DMS114 treated with DMSO at 0.1 percent for 48 hours (cell line): ENCODE measurements around the gene RNU11.
"Not testable (repeated sequence)": the region's sequence is repeated elsewhere in the genome, so short reads cannot be mapped to it uniquely, and the experiment has no call there.

Experiments
- DNase-seq: peaks from one replicate; lab custom pipeline; 2025; ENCODE audit not compliant: unreplicated experiment; lab: John Stamatoyannopoulos, UW

RNU11 gene

DNA sequence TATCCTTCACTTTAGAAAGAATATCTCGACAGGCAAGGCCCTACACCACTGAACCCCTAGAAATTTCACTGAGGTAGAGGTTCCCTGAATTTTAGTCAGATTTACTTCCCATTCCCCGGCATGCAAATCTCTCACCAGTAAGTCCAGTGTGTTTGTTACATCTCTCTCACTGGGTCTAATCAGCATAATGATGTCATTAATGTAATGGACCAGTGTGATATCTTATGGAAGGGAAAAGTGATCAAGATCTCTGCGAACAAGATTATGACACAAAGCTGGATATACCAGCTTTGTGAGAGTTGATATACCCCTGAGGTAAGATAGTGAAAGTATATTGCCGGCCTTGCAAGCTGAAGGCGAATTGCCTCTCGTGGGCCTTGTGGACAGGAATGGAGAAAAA, 7.9 kb downstream of the RNU11 start:
- no peak for DNase-seq

DNA sequence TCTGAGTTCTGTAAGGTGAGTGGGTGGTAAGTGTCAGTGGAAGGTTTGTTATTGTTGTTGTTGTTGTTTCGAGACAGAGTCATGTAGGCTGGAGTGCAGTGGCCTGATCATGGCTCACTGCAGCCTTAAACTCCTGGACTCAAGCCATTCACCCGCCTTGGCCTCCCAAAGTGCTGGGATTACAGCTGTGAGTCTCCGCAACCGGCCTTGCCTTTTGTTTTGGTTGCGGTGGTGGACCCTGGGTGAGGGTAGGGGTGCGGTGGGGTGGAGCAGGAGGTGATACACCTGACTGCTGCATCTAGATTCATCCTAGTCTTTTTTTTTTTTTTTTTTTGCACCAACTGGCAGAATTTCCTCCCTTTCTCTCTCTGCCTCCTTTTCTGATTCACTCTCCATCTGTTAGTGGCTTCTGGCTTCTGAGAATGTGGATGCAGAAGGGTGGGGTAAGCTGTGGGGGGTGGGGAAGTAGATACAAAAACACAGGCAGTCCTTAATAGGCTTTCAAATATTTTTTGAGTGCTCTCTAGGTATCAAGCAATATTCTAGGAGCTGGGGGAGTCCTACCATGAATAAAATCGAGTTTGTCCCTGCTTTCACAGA, 15.6 kb downstream of the RNU11 start:
- DNase-seq = no peak

DNA sequence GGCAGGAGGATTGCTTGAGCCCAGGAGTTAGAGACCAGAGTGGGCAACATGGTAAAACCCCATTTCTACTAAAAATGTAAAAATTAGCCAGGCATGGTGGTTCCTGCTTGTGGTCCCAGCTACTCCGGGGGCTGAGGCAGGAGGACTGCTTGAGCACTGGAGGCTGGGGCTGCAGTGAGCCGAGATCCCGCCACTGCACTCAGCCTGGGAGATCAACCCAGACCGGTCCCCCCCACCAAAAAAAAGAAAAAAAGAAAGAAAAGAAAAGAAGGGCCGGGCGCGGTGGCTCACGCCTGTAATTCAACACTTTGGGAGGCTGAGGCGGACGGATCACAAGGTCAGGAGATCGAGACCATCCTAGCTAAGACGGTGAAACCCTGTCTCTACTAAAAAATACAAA, 18.4 kb downstream of the RNU11 start:
- no peak for DNase-seq

DNA sequence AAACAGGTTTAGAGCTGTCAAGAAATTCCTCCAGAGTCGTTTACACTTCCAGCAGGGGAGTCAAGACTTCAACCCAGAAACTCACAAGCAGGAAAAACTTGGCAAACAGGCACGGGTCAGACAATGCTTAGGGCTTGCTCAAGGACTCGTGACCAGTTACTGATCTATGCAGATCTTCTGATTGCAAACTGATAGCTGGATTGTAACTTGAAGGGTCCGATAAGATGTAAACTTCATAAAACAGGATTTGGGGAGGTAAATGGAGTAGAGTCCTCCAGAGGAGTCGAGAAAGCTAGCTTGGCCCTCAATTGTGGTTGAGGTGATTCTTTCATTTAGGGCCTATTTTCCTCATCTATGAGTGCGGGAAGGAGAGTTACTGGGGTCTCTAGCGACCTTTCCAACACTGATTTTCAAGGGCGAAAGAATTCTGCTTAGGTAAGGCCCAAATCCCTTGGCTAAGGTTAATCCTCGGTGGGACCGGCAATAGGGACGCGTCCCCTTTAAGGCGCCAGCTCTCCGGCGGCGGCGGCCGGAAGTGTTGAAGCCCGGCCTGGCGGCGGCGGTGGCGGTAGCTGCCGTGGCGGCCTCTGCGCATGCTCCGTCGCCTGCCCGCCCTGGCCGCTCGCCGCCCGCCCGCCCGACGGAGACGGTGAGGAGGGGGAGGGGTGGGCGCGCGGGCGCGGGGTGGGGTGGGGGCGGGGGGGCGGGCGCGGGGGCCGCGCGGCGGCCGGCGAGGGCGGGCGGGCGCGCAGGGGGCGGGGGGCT, 20.0 kb downstream of the RNU11 start, which contains the start of gene GMEB1:
GMEB1 (plus strand) TSS at position 594 of the 765 bp plus-strand sequence. CDS start 14,829 bp downstream, outside the sequence.
- peak; percentile 75 for DNase-seq

DNA sequence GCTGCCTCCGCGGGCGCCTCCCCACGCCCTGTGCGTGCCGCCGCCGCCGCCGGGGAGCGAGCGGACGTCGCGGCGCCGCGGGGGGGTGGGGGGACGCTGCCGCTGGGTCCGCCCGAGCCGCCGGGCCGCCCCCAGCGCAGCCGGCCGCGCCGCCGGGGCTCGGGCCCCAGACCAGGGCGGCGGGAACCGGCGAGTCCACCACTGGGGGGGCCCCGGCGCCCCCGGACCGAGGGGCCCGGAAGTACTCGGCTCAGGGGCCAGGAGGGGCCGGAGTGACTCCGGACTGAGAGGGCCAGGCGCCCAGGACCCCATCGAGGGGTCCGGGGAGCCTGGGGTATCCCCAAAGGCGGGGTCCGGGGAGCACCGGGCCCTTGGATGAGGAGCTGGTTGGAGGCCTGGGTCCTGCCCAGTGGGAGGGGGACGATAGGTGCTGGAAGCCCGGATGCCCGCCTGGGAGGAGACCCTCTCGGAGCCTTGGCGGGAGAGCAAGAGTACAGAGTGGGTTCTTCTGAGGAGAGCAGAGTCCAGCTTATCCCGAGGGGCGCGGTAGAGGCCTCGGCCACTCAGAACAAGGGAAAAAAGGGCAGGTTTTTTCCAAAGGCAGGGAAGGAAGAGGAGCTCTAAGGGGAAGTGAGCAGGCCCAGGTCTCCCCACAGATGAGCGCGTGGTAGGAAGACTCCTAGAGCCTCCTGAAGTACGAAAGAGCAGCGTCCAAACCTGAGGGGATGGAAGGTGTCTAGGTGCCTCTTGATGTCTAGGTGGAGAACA, 20.7 kb downstream of the RNU11 start:
- no peak for DNase-seq

DNA sequence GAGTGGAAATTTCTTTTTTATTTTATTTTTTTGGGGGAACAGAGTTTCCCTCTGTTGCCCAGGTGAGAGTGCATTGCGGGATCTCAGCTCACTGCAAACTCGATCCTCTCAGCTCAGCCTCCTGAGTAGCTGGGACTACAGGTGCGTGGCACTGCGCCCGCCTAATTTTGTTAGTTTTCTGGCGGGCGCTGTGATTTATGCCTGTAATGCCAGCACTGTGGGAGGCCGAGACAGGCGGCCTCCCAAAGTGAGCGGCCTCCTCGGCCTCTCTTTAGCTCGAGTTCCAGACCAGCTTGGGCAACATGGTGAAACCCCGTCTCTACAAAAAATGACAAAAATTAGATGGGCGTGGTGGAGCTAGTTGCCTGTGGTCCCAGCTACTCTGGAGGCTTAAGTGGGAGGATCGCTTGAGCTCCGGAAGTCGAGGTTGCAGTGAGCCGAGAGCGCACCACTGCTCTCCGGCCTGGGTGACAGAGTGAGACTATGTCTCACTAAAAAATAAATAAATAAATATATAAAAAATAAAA, 22.9 kb downstream of the RNU11 start:
- DNase-seq = no peak

DNA sequence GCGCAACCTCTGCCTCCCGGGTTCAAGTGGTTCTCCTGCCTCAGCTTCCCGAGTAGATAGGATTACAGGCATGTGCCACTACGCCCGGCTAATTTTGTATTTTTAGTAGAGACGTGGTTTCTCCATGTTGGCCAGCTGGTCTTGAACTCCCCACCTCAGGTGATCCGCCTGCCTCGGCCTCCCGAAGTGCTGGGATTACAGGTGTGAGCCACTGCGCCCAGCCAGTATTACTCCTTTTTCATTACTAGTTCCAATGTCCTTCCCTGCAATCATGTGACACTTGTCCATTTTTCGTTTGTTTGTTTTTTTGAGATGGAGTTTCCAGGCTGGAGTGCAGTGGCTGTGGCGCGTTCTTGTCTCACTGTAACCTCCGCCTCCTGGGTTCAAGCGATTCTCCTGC, 24.6 kb downstream of the RNU11 start:
- DNase-seq = not testable (repeated sequence)

DNA sequence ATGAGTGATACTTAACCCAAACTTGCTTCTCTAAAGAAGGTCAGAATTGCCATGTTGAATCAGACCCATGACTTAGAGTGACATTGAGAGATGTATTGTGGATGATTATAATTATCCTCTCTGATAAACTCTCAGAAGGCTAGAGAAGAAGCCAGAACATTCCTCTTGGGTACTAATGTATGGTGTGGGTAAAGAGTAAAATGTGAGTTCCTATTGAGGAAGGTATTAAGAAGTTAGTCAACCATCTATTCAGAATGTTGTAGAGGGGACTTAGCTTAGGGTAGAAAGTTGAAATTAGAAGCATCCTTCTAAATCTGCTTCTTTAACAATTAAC, 27.5 kb downstream of the RNU11 start:
- no peak for DNase-seq

DNA sequence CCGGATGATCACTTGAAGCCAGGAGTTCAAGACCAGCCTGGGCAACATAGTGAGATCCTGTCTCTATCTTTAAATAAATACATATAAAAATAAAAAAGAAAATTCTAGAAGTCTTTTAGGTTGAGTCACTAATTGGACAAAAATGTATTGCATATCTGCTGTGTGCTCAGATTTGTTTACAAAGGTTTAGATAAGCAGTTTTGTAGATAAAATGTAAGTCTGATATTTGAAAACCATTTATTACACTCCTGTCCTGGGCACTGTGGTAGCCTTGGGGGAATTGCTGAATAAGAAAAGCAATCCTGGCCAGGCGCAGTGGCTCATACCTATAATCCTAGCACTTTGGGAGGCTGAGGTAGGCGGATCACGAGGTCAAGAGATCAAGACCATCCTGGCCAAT, 31.8 kb downstream of the RNU11 start:
- DNase-seq = no peak

DNA sequence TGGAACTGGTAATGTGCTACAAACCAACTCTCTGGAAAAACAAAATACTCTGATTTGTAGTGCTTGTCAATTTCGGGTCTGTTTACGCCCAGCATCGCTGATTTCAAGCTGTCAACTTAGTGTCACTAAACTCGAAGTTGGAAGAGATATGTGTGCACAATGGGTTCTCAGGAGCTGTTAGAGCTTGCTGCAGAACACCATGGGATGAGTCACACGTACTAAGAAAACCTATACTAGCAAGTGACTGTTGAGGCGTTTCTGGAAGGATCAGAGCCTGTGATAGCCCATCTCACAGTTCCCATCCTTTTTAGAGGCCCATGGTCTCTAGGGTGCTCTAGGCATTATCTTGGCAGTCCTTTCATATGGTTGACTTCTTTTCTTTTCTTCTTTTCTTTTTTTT, 34.4 kb downstream of the RNU11 start:
- DNase-seq = no peak

DNA sequence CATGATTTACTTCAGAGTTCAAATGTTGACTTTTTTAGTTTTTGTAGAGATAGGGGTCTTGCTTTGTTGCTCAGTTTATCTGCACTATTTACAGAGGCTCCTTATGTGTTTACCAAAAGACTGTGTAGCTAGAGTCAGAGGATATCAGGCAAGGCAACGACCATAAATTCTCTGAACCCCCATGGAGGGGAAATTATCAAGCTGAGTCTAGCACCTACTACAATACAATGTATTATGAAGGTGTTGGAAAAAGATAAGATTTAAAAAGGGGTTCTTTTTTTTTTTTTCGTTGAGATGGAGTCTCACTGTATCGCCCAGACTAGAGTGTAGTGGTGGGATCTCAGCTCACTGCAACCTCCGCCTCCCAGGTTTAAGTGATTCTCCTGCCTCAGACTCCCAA, 36.5 kb downstream of the RNU11 start:
- DNase-seq = no peak

DNA sequence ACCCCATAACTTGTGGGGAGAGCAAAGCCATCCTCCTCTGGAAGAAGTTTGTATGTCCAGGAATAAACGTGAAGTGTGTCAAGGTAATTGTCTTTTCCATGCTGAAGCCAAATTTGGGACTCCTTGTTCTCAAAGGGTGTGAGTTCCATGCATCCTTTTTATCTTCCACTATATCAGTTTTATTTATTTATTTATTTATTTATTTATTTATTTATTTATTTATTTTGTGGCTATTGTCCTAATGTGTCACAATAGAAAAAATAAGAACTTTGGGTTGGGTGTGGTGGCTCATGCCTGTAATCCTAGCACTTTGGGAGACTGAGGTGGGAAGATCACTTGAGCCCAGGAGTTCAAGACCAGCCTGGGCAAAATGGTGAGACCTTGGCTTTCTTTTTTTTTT, 43.2 kb downstream of the RNU11 start:
- DNase-seq = not testable (repeated sequence)
